Stomach (tissue), 4 donors: ENCODE results near the gene TRPT1.

Experiments
- CTCF ChIP-seq, 7 experiments: fragments of 450-650 bp in 4 of 7; fragments of 200-600 bp in 3 of 7; sonication (generic) in 3 of 7; IDR thresholded peaks; one replicate each; pipeline ENCODE4 v1.5.1; 2016 to 2019; ENCODE audit warnings: antibody characterized with exemption in 7 of 7, control low read depth in 2 of 7, mild to moderate bottlenecking in 1 of 7
- EP300 ChIP-seq: sonication (generic); formaldehyde crosslinking; IDR thresholded peaks from one replicate; pipeline ENCODE4 v1.6.1; 2017; ENCODE audit warnings: antibody characterized with exemption
- POLR2A ChIP-seq, 4 donors: fragments of 450-650 bp; IDR thresholded peaks; one replicate each; pipeline ENCODE4 v1.6.1; 2016; ENCODE audit warnings: antibody characterized with exemption in 4 of 4, control low read depth in 2 of 4, mild to moderate bottlenecking in 1 of 4, moderate library complexity in 1 of 4
- POLR2AphosphoS5 ChIP-seq, 3 donors: sonication (generic); formaldehyde crosslinking; IDR thresholded peaks; one replicate each; pipeline ENCODE4 v1.6.1; 2016; ENCODE audit warnings: antibody characterized with exemption in 3 of 3

DNA sequence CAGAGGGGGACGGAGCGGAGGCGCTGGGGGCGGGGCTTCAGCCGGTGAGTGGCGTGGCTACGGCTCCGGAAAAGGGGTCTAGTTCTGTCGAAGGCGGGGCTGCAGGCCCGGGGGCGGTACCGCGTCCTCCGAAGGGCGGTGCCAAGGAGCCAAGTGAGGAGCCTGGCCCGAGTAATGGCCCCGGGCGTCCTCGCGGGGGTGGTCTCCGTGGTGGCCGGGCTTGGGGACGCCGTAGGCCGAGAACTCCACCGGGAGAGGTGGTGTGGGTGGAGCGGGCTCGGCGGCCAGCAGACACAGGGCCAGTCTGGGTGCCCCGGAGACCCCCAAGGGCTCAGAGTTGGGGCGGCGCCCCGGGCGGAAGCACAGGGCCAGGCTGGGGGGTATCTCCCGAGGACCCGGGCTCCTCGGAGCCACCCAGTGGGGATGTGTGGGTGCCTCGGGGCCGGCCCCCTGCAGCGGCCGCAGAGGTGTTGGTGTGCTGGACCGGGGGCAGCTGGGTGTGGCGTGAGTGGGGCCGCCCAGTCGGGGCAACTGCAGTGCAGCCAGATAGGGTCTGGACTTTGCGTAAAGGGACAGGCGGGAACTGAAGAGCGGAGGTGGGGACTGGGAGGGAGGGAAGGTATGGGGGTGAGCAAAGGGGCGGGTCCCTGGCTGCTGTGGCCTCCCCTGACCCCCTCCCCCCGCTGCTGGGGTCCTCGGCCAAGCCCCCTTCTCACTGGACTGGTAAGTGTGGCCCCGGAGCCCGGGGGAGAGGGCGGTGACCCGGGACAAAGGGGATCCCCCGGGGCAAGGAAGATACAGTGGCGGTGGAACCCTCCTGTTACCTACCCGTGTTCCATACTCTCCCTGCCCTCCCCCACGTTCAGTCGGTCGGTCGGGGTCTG is 15.7 kb upstream of the TRPT1 start:
- TF ChIP-seq CTCF (IDR thresholded peaks at IDR 0.05) (no peak), POLR2A (IDR thresholded peaks at IDR 0.05) (no peak), EP300 (no peak), POLR2AphosphoS5 (IDR thresholded peaks at IDR 0.05) (peak in 2 of 3 donors; percentile 58 to 80)
